ENCODE results near the gene ANKRD11. TPM values are rescaled to one million over a fixed set of nuclear protein-coding genes. Genes with fewer than 3 reads are reported as not detected.
"Not testable (repeated sequence)": the region's sequence is repeated elsewhere in the genome, so short reads cannot be mapped to it uniquely, and the experiment has no call there.

ANKRD11 gene
- total RNA-seq, 2 experiments from 2014 or later: 126 to 133 TPM

- Mint-ChIP-seq H3K9me3 (no peaks in the 10 kb centered on the region), H3K27me3 (no peaks in the 10 kb centered on the region), H3K27ac (no peak overlapping the region), H3K36me3 (peaks cover 43% of the 10 kb centered on the region), H3K4me1 (ENCODE audit: low read depth) (no peaks in the 10 kb centered on the region), H3K4me3 (no peak overlapping the region)
- POLR2A ChIA-PET: no interaction called here
- no peak for DNase-seq
- intact Hi-C loops (cut with micrococcal nuclease): no loop called here
- CTCF ChIA-PET: no interaction called here
Measured at GRCh38 chr16:89269805-89270665, 220.3 kb downstream of the ANKRD11 start.

- no peak overlapping the region for H3K27ac Mint-ChIP-seq
- ChIA-PET CTCF (interaction anchor here (0.7 kb wide), 1 partner anchor 532 kb away, joined by 3 read pairs; no protein-coding TSS in a partner anchor), POLR2A (no interaction called here)
- H3K4me3 Mint-ChIP-seq: no peak overlapping the region
- no peaks in the 10 kb centered on the region for H3K9me3 Mint-ChIP-seq
- H3K36me3 Mint-ChIP-seq: peaks cover 43% of the 10 kb centered on the region
- no peak for DNase-seq
- intact Hi-C loops (cut with micrococcal nuclease): no loop called here
- H3K4me1 Mint-ChIP-seq (ENCODE audit: low read depth): no peaks in the 10 kb centered on the region
- H3K27me3 Mint-ChIP-seq: no peaks in the 10 kb centered on the region
Measured at GRCh38 chr16:89268987-89269735, 221.2 kb downstream of the ANKRD11 start.

GRCh38 chr16:89268585-89268984 is 221.8 kb downstream of the ANKRD11 start:
- POLR2A ChIA-PET: no interaction called here
- no peak for DNase-seq
- no peak overlapping the region for H3K4me3 Mint-ChIP-seq
- H3K36me3 Mint-ChIP-seq: peaks cover 38% of the 10 kb centered on the region
- CTCF ChIA-PET: interaction anchor here (0.7 kb wide), 1 partner anchor 531 kb away, joined by 3 read pairs; no protein-coding TSS in a partner anchor
- H3K4me1 Mint-ChIP-seq (ENCODE audit: low read depth): no peaks in the 10 kb centered on the region
- H3K9me3 Mint-ChIP-seq: no peaks in the 10 kb centered on the region
- no peak overlapping the region for H3K27ac Mint-ChIP-seq
- no peaks in the 10 kb centered on the region for H3K27me3 Mint-ChIP-seq
- intact Hi-C loops (cut with micrococcal nuclease): no loop called here

GRCh38 chr16:89267746-89268145 is 222.6 kb downstream of the ANKRD11 start:
- H3K4me3 Mint-ChIP-seq; H3K27me3 Mint-ChIP-seq; POLR2A ChIA-PET; intact Hi-C loops (cut with micrococcal nuclease); DNase-seq; H3K4me1 Mint-ChIP-seq (ENCODE audit: low read depth); CTCF ChIA-PET; H3K9me3 Mint-ChIP-seq; H3K27ac Mint-ChIP-seq: not testable (repeated sequence)
- H3K36me3 Mint-ChIP-seq: peaks cover 31% of the 10 kb centered on the region

GRCh38 chr16:89266521-89267134 is 223.7 kb downstream of the ANKRD11 start:
- no peaks in the 10 kb centered on the region for H3K4me1 Mint-ChIP-seq (ENCODE audit: low read depth)
- intact Hi-C loops (cut with micrococcal nuclease): no loop called here
- no peaks in the 10 kb centered on the region for H3K9me3 Mint-ChIP-seq
- no peak for DNase-seq
- POLR2A ChIA-PET: no interaction called here
- no peaks in the 10 kb centered on the region for H3K27me3 Mint-ChIP-seq
- no peak overlapping the region for H3K4me3 Mint-ChIP-seq
- CTCF ChIA-PET: interaction anchor here (0.6 kb wide), 1 partner anchor 370 kb away, joined by 3 read pairs; no protein-coding TSS in a partner anchor
- peaks cover 23% of the 10 kb centered on the region for H3K36me3 Mint-ChIP-seq
- H3K27ac Mint-ChIP-seq: no peak overlapping the region

- Mint-ChIP-seq H3K4me1 (ENCODE audit: low read depth) (no peaks in the 10 kb centered on the region), H3K27ac (no peak overlapping the region), H3K36me3 (peaks cover 16% of the 10 kb centered on the region), H3K27me3 (no peaks in the 10 kb centered on the region), H3K4me3 (no peak overlapping the region), H3K9me3 (no peaks in the 10 kb centered on the region)
- ChIA-PET CTCF (no interaction called here), POLR2A (no interaction called here)
- intact Hi-C loops (cut with micrococcal nuclease): no loop called here
- DNase-seq: no peak
Measured at GRCh38 chr16:89265647-89266046, 224.7 kb downstream of the ANKRD11 start.

GRCh38 chr16:89264800-89265550 is 225.4 kb downstream of the ANKRD11 start:
- ChIA-PET POLR2A (interaction anchor here (0.6 kb wide), 1 partner anchor 57 kb away, joined by 3 read pairs; no protein-coding TSS in a partner anchor), CTCF (interaction anchor here (0.8 kb wide), 1 partner anchor 249 kb away, joined by 3 read pairs; no protein-coding TSS in a partner anchor)
- no peaks in the 10 kb centered on the region for H3K27me3 Mint-ChIP-seq
- no peaks in the 10 kb centered on the region for H3K9me3 Mint-ChIP-seq
- H3K36me3 Mint-ChIP-seq: peaks cover 13% of the 10 kb centered on the region
- no peak for DNase-seq
- no peak overlapping the region for H3K27ac Mint-ChIP-seq
- intact Hi-C loops (cut with micrococcal nuclease): no loop called here
- no peak overlapping the region for H3K4me3 Mint-ChIP-seq
- H3K4me1 Mint-ChIP-seq (ENCODE audit: low read depth): no peaks in the 10 kb centered on the region

- H3K36me3 Mint-ChIP-seq: no peaks in the 10 kb centered on the region
- peaks cover 10% of the 10 kb centered on the region for H3K4me1 Mint-ChIP-seq (ENCODE audit: low read depth)
- no peak overlapping the region for H3K4me3 Mint-ChIP-seq
- intact Hi-C loops (cut with micrococcal nuclease): no loop called here
- CTCF ChIA-PET: interaction anchor here (1.7 kb wide), 1 partner anchor 11 kb away, joined by 4 read pairs; no protein-coding TSS in a partner anchor
- H3K9me3 Mint-ChIP-seq: no peaks in the 10 kb centered on the region
- no peak for DNase-seq
- H3K27ac Mint-ChIP-seq: no peak overlapping the region
- peaks cover 6% of the 10 kb centered on the region for H3K27me3 Mint-ChIP-seq
- POLR2A ChIA-PET: no interaction called here
Measured at GRCh38 chr16:89261691-89262563, 228.4 kb downstream of the ANKRD11 start.

- intact Hi-C loops (cut with micrococcal nuclease); H3K36me3 Mint-ChIP-seq; H3K4me3 Mint-ChIP-seq; H3K9me3 Mint-ChIP-seq; H3K27ac Mint-ChIP-seq; POLR2A ChIA-PET; DNase-seq: not testable (repeated sequence)
- Mint-ChIP-seq H3K27me3 (peaks cover 14% of the 10 kb centered on the region), H3K4me1 (ENCODE audit: low read depth) (peaks cover 16% of the 10 kb centered on the region)
- CTCF ChIA-PET: interaction anchor here (1.5 kb wide), 1 partner anchor 55 kb away, joined by 6 read pairs; no protein-coding TSS in a partner anchor
Measured at GRCh38 chr16:89259901-89260300, 230.5 kb downstream of the ANKRD11 start.

GRCh38 chr16:89257757-89258465 is 232.4 kb downstream of the ANKRD11 start:
- ChIA-PET POLR2A (no interaction called here), CTCF (interaction anchor here (0.6 kb wide), 1 partner anchor 251 kb away, joined by 3 read pairs; no protein-coding TSS in a partner anchor)
- no peaks in the 10 kb centered on the region for H3K9me3 Mint-ChIP-seq
- no peaks in the 10 kb centered on the region for H3K36me3 Mint-ChIP-seq
- no peak overlapping the region for H3K27ac Mint-ChIP-seq
- intact Hi-C loops (cut with micrococcal nuclease): no loop called here
- no peak for DNase-seq
- peaks cover 16% of the 10 kb centered on the region for H3K4me1 Mint-ChIP-seq (ENCODE audit: low read depth)
- H3K27me3 Mint-ChIP-seq: peaks cover 14% of the 10 kb centered on the region
- H3K4me3 Mint-ChIP-seq: peak overlapping the region; percentile 63
